HCT116 (cell line): ENCODE measurements around the gene TSC2. TPM values are rescaled to one million over a fixed set of nuclear protein-coding genes. Genes with fewer than 3 reads are reported as not detected.
"Not testable (repeated sequence)": the region's sequence is repeated elsewhere in the genome, so short reads cannot be mapped to it uniquely, and the experiment has no call there.

ENCODE experiments used
- ATAC-seq: fragments of 200-7000 bp; cut with Tn5 transposase; 2 replicates; pipeline ENCODE4 v1.9.1; 2020; ENCODE audit warnings: mild to moderate bottlenecking, moderate library complexity
- BruUV-seq: library from RNA; stranded (reverse); fragments of 400-500 nt; replicated peaks from 2 replicates; lab custom pipeline; 2021; lab: Mats Ljungman, UMichigan
- CTCF ChIA-PET: fragments of 300-600 bp; sonication (Branson Sonifier 250); formaldehyde crosslinking; loops from one replicate; lab custom pipeline; 2021; ENCODE audit warnings: antibody characterized with exemption; lab: Charles Lee
- POLR2A ChIA-PET: fragments of 300-600, 350-600 bp; sonication (Branson Sonifier 250); formaldehyde crosslinking; loops from one replicate; lab custom pipeline; 2021; ENCODE audit warnings: antibody characterized with exemption; lab: Charles Lee
- RAD21 ChIA-PET, 2 experiments: fragments of 300-600 bp; sonication (Branson Sonifier 250); formaldehyde crosslinking; loops; one replicate each; lab custom pipeline; 2023; ENCODE audit warnings: low total read pairs in 2 of 2; ENCODE audit not compliant: uncharacterized antibody in 2 of 2, unreplicated experiment in 2 of 2, low non-redundant PET in 1 of 2; lab: Charles Lee
- DNase-seq: peaks from one replicate; pipeline ENCODE4 v3.0.0-alpha.2; 2010; ENCODE audit warnings: low read depth, low spot score
- H2AFZ ChIP-seq: fragments of 200-600 bp; shearing (Covaris generic), sonication (generic); 2 replicates; pipeline ENCODE4 v1.6.1; 2017; ENCODE audit warnings: low read depth, mixed run types, mixed read lengths, antibody characterized with exemption, low read length; ENCODE audit not compliant: poor library complexity, severe bottlenecking
- H3K27ac ChIP-seq: 2 replicates; pipeline ENCODE4 v1.5.1; 2012; ENCODE audit warnings: low read depth, low read length
- H3K27me3 ChIP-seq: fragments of 200-600 bp; sonication (generic); 2 replicates; pipeline ENCODE4 v1.6.1; 2016; ENCODE audit warnings: mixed run types, low read length, mixed read lengths; ENCODE audit not compliant: insufficient read depth
- H3K36me3 ChIP-seq, 2 experiments: fragments of 200-500 bp in 1 of 2; fragments of 200-600 bp in 1 of 2; sonication (Bioruptor generic) in 1 of 2; sonication (generic) in 1 of 2; 2 replicates each; pipeline versions ENCODE4 v1.5.1 to v1.6.1; 2014 to 2016; ENCODE audit warnings: low read length in 2 of 2, inconsistent platforms in 1 of 2, mixed read lengths in 1 of 2, mixed run types in 1 of 2; ENCODE audit not compliant: insufficient read depth in 2 of 2, control insufficient read depth in 1 of 2
- H3K4me1 ChIP-seq, 2 experiments: fragments of 200-600 bp in 1 of 2; sonication (generic) in 1 of 2; 2 replicates each; pipeline versions ENCODE4 v1.5.1 to v1.6.1; 2012 to 2017; ENCODE audit warnings: low read length in 2 of 2, inconsistent platforms in 1 of 2, mild to moderate bottlenecking in 1 of 2, mixed read lengths in 1 of 2, mixed run types in 1 of 2, moderate library complexity in 1 of 2; ENCODE audit not compliant: insufficient read depth in 2 of 2, control insufficient read depth in 1 of 2
- H3K4me2 ChIP-seq: fragments of 200-600 bp; sonication (generic); 2 replicates; pipeline ENCODE4 v1.6.1; 2017; ENCODE audit warnings: mixed run types, low read length, mixed read lengths
- H3K4me3 ChIP-seq, 2 experiments: fragments of 200-600 bp in 1 of 2; sonication (generic) in 1 of 2; replicated peaks in 1 of 2; 2 replicates each; pipeline ENCODE4 v1.5.1; 2011 to 2016; ENCODE audit warnings: low read length in 2 of 2, control low read depth in 1 of 2, low read depth in 1 of 2, mild to moderate bottlenecking in 1 of 2, mixed read lengths in 1 of 2, mixed run types in 1 of 2
- H3K79me2 ChIP-seq: fragments of 200-600 bp; sonication (generic); 2 replicates; pipeline ENCODE4 v1.6.1; 2017; ENCODE audit warnings: mild to moderate bottlenecking, mixed run types, low read length, moderate library complexity, mixed read lengths; ENCODE audit not compliant: insufficient read depth
- H3K9ac ChIP-seq: fragments of 200-600 bp; sonication (generic); 2 replicates; pipeline ENCODE4 v1.6.1; 2016; ENCODE audit warnings: low read length, mixed read lengths
- H3K9me2 ChIP-seq: fragments of 200-600 bp; sonication (generic), shearing (Covaris generic); 2 replicates; pipeline ENCODE4 v1.6.1; 2017; ENCODE audit warnings: mixed run types, mild to moderate bottlenecking, moderate library complexity; ENCODE audit not compliant: insufficient read depth
- H3K9me3 ChIP-seq, 2 experiments: fragments of 200-500 bp in 1 of 2; fragments of 200-600 bp in 1 of 2; sonication (Bioruptor generic) in 1 of 2; sonication (generic) in 1 of 2; 2 replicates each; pipeline ENCODE4 v1.6.1; 2014 to 2017; ENCODE audit warnings: low read length in 2 of 2, mixed read lengths in 2 of 2, inconsistent platforms in 1 of 2, low read depth in 1 of 2, mild to moderate bottlenecking in 1 of 2, mixed run types in 1 of 2, moderate library complexity in 1 of 2; ENCODE audit not compliant: control insufficient read depth in 1 of 2, insufficient read depth in 1 of 2
- H4K20me1 ChIP-seq: fragments of 200-600 bp; sonication (generic), shearing (Covaris generic); 2 replicates; pipeline ENCODE4 v1.6.1; 2017; ENCODE audit warnings: mixed run types, mild to moderate bottlenecking, moderate library complexity; ENCODE audit not compliant: insufficient read depth
- JUND ChIP-seq: IDR thresholded peaks from 2 replicates; pipeline ENCODE4 v1.6.1; 2012
- POLR2AphosphoS5 ChIP-seq: IDR thresholded peaks from 2 replicates; pipeline ENCODE4 v1.6.1; 2011; ENCODE audit warnings: mild to moderate bottlenecking, low read depth, low read length, moderate library complexity
- SP1 ChIP-seq: IDR thresholded peaks from 2 replicates; pipeline ENCODE4 v1.6.1; 2012; ENCODE audit warnings: low read depth
- TCF7L2 ChIP-seq: IDR thresholded peaks from 2 replicates; pipeline ENCODE4 v1.7.0; 2011; ENCODE audit warnings: borderline replicate concordance, inconsistent platforms; ENCODE audit not compliant: insufficient read depth, insufficient read length; ENCODE audit errors: extremely low read depth
- intact Hi-C: fragments of 100-400 bp; cut with micrococcal nuclease; formaldehyde crosslinking; loops from 2 replicates; pipeline ENCODE4 v1.10.0; 2022
- total RNA-seq: library from RNA; stranded (reverse); gene quantifications from one replicate; pipeline ENCODE4 v1.2.1, GENCODE V29; 2021; ENCODE audit not compliant: unreplicated experiment
- TF ChIP-seq, protein P1 (sequence below), 3 experiments: fragments of 200-600 bp in 1 of 3; sonication (generic) in 1 of 3; IDR thresholded peaks in 2 of 3; conservative IDR thresholded peaks in 1 of 3; 2 replicates each; pipeline ENCODE4 v1.5.1; 2012 to 2017; ENCODE audit warnings: low read depth in 2 of 3, low read length in 2 of 3, antibody characterized with exemption in 1 of 3, borderline replicate concordance in 1 of 3, control low read depth in 1 of 3, mild to moderate bottlenecking in 1 of 3, mixed read lengths in 1 of 3, mixed run types in 1 of 3, moderate library complexity in 1 of 3; ENCODE audit not compliant: insufficient read depth in 1 of 3

Gene TSC2
- total RNA-seq, 1 experiment from 2014 or later = 74.1 TPM

DNA sequence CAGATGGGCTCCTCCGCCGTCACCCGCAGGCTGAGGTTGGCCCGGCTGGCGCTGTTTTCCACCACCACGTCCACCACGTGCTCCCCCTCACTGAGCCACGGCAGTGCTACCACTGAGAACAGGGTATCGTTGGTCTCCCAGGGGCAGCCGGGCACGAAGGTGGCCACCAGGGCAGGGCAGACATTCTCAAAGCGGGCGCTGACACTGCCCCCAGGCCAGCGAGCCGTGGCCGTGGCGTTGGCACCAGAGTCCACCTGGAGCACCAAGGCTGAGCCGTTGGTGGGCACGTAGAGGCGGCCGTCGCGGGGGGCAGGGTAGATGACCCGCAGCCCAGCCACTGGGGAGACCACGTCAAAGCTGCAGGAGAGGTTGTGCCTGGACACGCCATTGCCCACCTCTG lies 66.4 kb downstream of the TSC2 start:
- H3K4me1 ChIP-seq, H3K9ac ChIP-seq, H3K27ac ChIP-seq, H3K27me3 ChIP-seq, intact Hi-C loops, H3K79me2 ChIP-seq, H3K4me2 ChIP-seq, H3K4me3 ChIP-seq, H3K9me3 ChIP-seq, H3K9me2 ChIP-seq, POLR2A ChIA-PET, ATAC-seq, RAD21 ChIA-PET, H3K36me3 ChIP-seq, H4K20me1 ChIP-seq, CTCF ChIA-PET, H2AFZ ChIP-seq, BruUV-seq, DNase-seq: not testable (repeated sequence)

DNA sequence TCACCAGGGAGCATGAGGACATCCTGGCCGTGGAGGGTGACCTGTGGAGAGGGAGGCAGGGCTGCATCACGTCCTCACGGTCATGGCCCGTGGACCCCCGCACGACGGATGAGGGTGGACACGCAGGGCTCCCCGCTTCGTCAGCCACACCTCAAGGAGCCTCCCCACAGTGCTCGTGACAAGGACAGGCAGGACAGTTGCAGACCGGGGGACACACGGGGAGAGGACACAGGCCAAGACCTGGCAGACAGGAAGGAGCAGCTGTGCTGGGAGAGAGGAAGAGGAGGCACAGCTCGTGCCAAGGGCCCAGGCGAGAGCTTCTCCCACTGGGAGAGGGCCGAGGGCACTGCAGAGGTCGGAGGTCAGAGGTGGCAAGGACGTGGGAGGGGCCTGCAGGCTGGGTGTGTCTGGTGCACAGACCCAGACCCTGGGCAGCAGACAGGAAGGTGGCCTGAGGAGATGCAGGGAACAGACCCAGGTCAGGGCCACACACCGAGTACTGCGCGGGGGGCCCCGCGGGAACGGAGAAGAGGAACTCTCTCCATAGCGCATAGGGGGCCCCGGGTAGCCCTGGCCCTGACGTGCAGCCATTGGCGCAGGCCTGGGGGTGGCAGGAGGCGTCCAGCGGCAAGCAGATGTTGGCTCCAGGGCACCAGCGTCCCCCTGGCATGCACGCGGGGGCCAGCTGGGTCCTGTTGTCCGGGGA lies 67.3 kb downstream of the TSC2 start:
- H3K79me2 ChIP-seq, H3K4me3 ChIP-seq, CTCF ChIA-PET, POLR2A ChIA-PET, H3K9me3 ChIP-seq, H3K4me2 ChIP-seq, H3K9ac ChIP-seq, H3K36me3 ChIP-seq, H3K27me3 ChIP-seq, BruUV-seq, H2AFZ ChIP-seq, DNase-seq, H3K4me1 ChIP-seq, ATAC-seq, H3K27ac ChIP-seq, intact Hi-C loops, RAD21 ChIA-PET, H4K20me1 ChIP-seq, H3K9me2 ChIP-seq: not testable (repeated sequence)

DNA sequence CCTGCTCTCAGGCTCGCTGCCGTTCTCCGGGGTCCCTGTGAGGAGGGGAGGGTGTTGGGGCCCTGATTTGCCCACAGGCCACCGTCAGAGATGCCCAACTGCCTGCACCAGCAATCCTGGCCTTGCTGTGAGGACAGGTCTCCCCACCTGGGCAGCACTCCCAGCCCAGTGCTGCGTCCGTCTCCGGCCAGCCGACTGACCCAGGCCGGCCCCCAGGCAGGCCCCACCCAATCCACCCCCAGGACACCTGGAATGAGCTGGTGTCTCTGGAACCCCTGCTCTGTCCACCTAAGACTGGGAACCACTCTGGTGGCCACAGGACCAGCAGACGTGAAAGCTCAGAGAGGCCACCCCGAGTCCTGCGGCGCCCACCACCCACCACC lies 67.8 kb downstream of the TSC2 start:
- no peaks in the 10 kb centered on the region; a peak in 1 of 4 replicates for H3K36me3 ChIP-seq
- DNase-seq (no peak), ATAC-seq (no peak)
- ChIA-PET RAD21 (no interaction called here), POLR2A (no interaction called here), CTCF (no interaction called here)
- no peaks in the 10 kb centered on the region for H3K27me3 ChIP-seq
- TF ChIP-seq TCF7L2 (no peak), POLR2AphosphoS5 (no peak), SP1 (no peak), JUND (no peak)
- TF ChIP-seq, protein P1, sequence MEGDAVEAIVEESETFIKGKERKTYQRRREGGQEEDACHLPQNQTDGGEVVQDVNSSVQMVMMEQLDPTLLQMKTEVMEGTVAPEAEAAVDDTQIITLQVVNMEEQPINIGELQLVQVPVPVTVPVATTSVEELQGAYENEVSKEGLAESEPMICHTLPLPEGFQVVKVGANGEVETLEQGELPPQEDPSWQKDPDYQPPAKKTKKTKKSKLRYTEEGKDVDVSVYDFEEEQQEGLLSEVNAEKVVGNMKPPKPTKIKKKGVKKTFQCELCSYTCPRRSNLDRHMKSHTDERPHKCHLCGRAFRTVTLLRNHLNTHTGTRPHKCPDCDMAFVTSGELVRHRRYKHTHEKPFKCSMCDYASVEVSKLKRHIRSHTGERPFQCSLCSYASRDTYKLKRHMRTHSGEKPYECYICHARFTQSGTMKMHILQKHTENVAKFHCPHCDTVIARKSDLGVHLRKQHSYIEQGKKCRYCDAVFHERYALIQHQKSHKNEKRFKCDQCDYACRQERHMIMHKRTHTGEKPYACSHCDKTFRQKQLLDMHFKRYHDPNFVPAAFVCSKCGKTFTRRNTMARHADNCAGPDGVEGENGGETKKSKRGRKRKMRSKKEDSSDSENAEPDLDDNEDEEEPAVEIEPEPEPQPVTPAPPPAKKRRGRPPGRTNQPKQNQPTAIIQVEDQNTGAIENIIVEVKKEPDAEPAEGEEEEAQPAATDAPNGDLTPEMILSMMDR (IDR thresholded peaks at IDR 0.05 in 2 of 3, conservative IDR thresholded peaks at IDR 0.05 in 1 of 3; ENCODE audit: borderline replicate concordance in 1 of 3, insufficient read depth in 1 of 3, low read depth in 2 of 3, low read length in 2 of 3) = no peak
- H3K4me1 ChIP-seq = no peaks in the 10 kb centered on the region
- H3K9me3 ChIP-seq = no peaks in the 10 kb centered on the region
- H3K4me2 ChIP-seq = no peak overlapping the region
- peaks cover 4% of the 10 kb centered on the region; the same call in 1 of the 2 replicates for H3K79me2 ChIP-seq
- no peak overlapping the region for H2AFZ ChIP-seq
- no peak overlapping the region for H3K9ac ChIP-seq
- no peak overlapping the region for H3K27ac ChIP-seq
- H3K4me3 ChIP-seq = no peak overlapping the region
- BruUV-seq = no TSS peak
- intact Hi-C loops = no loop called here
- no peaks in the 10 kb centered on the region for H3K9me2 ChIP-seq
- no peaks in the 10 kb centered on the region for H4K20me1 ChIP-seq
